ENCODE measurements around the gene ZNF621.

GRCh38 chr3:40572588-40572987, 47.8 kb downstream of the ZNF621 start:
- TF ChIP-seq CTCF (IDR thresholded peaks at IDR 0.05; ENCODE audit: control extremely low read depth in 1 of 3, insufficient read depth in 1 of 3, low read depth in 1 of 3, low read length in 3 of 3), result no peak
- no peak for TF ChIP-seq CHD1 (IDR thresholded peaks at IDR 0.05; ENCODE audit: low read depth, low read length)

Data from H1 (cell line).